GM12865 (cell line): ENCODE results near the gene LIMCH1.

ENCODE experiments used
- DNase-seq: peaks from one replicate; pipeline ENCODE4 v3.0.0; 2010; ENCODE audit warnings: low read depth
- H3K4me3 ChIP-seq: 2 replicates; pipeline ENCODE4 v1.5.1; 2011; ENCODE audit warnings: mild to moderate bottlenecking, low read depth, low read length, control low read depth
- CTCF ChIP-seq: IDR thresholded peaks from 2 replicates; pipeline ENCODE4 v1.5.1; 2011; ENCODE audit warnings: low read length, control low read depth, low read depth, inconsistent platforms; ENCODE audit not compliant: insufficient read depth; ENCODE audit errors: missing control alignments

Gene LIMCH1

DNA sequence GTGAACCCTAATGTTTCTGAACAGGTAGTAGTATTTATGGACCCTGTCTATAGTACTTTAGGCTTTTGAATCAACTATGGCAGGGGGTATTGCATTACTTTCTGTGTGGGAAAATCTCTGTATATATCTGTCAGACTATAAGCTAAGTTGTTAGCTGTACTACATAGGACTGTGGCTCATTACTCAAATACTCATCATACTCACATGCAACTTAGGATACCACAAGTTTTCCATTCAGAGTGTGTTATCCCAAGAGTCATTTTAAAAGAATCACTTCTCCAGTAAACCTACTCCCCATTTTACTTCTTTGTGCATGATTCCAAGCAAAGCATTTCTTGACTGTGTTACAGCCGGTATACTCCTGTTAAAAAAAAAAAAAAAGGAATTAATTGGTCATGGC is 115.0 kb downstream of the LIMCH1 start:
- no peak for TF ChIP-seq CTCF
- no peak for DNase-seq
- no peak overlapping the region for H3K4me3 ChIP-seq

- TF ChIP-seq CTCF = no peak
- H3K4me3 ChIP-seq = no peak overlapping the region
- no peak for DNase-seq
Observed at GRCh38 chr4:41653523-41653922, 115.6 kb downstream of the LIMCH1 start.

DNA sequence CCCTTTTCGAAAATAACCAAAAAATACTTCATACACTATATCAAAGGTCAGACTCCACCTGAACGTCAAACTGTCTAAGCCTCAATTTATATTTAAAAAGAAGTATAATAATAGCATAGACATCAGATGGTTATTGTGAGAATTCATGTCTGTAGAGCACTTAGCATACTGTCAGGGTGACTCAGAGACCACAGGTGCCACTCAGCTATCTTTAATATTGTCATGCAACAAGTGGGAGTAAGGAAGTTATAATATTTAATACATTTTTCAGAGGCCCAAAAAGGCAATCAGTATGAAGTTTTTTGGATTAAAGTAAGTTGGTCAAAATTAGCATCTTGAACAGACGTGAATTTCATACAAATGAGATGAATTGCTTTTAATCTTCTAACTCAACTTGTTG is 117.2 kb downstream of the LIMCH1 start:
- H3K4me3 ChIP-seq = no peak overlapping the region
- TF ChIP-seq CTCF = no peak
- DNase-seq = no peak

DNA sequence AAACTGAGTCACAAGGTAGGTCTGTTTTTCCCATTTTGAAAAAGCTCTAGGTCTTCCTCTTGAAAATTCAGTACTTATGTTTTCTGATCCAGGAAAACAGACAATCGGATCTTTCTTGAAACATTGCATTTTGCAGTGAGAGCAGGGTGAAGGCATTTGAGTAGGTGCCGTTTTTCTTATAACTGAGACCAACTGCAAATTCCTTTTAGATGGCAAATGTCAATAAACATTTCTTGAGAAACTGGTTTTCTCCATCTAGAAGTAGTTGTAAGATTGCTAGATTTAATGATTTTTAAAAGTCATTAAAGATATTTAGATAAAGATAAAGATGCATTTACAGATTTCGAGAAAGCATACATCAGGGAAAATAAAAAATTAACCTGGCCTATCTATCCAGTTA is 118.1 kb downstream of the LIMCH1 start:
- no peak for TF ChIP-seq CTCF
- DNase-seq = no peak
- no peak overlapping the region for H3K4me3 ChIP-seq

DNA sequence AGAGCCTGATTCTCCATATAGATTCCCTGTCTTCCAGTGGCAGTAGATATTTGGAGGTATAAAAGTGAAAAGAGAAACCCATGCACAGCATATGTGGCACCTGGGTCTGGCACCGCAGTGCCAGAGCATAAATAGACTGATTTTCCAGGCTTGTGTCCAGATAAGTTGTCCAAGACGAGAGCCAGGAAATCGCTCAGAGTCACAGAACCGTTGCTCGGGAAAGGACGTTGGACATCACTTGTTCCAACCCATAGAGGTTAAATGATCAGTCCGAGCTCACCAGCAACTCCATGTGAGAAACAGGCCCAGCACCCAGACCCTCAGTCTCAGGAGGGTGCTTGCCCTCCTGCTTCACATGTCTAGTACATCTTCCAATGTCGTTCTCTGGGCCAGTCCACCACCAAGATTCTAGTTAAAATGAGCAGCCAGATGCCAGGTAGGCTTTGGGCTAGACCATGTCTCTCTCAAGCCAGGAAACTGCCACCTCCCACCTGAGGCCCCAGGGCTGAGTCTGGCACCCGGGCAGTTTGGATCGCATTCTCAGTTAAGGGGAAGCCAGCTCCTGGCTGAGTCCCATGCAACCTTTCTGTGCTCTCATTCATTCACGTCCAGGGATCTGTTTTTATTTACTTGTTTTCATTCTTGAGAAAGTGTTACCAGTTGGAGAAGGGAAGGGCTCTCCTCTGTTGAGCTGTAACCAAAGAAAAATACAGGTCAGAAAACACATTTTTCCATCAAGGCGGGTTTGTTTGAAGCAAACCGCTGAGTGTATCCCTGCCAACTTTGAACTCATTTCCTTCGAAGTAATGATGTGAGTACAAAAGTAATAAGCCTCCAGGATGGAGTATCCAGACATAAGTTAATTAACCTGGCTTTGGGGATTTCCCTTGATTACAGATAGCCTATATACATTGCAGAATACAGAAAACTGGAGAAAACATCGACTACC is 118.9 kb downstream of the LIMCH1 start:
- no peak for DNase-seq
- no peak for TF ChIP-seq CTCF
- no peak overlapping the region for H3K4me3 ChIP-seq

DNA sequence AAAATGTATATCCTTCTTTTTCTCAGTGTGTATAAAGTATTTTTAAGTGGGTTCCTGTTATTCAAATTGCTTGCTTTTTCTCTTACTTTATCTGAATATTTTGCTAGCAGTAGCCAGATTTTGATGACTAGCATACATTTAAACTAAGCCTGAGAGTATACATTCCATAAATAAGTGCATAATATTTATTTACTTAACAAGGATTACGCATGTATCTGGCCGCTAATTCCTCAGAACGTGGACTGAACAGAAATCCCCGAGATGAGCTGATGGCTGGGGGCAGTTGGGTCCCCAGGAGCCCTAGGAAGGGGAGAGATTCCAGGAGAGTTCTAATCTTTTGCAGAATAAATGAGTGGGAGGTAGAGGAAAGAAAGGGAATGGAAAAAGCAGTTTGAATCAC is 119.6 kb downstream of the LIMCH1 start:
- DNase-seq = no peak
- no peak for TF ChIP-seq CTCF
- H3K4me3 ChIP-seq = no peak overlapping the region

- no peak overlapping the region for H3K4me3 ChIP-seq
- TF ChIP-seq CTCF = no peak
- no peak for DNase-seq
Observed at GRCh38 chr4:41658163-41658562, 120.2 kb downstream of the LIMCH1 start.
